Fibroblast of pulmonary artery (primary cell): ENCODE measurements around the gene SEC14L3.

Experiments
- DNase-seq: peaks from one replicate; pipeline ENCODE4 v3.0.0-alpha.2; 2010; ENCODE audit warnings: low read depth
- H3K4me3 ChIP-seq: replicated peaks from 2 replicates; pipeline ENCODE4 v1.5.1; 2011; ENCODE audit warnings: low read depth, mild to moderate bottlenecking, control low read depth, low read length, moderate library complexity
- TF ChIP-seq, protein P1 (sequence below): IDR thresholded peaks from 2 replicates; pipeline ENCODE4 v1.5.1; 2011; ENCODE audit warnings: mild to moderate bottlenecking, control low read depth, low read length, inconsistent platforms; ENCODE audit errors: missing control alignments

SEC14L3 gene

DNA sequence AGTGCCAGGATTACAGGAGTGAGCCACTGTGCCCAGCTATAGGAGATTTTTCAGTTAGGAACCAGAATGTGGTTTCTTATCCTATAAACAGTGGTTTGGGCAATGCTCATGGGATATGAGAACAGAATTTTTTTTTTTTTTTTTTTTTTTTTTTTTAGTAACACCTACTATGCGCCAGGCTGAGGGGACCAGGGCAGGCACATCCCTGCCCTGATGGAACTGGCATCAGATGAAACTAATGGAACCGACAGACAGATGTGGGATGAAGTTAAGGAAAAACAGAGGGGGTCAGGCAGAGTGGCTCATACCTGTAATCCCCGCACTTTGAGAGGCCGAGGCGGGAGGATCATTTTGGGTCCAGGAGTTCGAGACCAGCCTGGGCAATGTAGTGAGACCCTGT lies 28.8 kb upstream of the SEC14L3 start:
- DNase-seq: no peak
- no peak overlapping the region for H3K4me3 ChIP-seq
- TF ChIP-seq, protein P1, sequence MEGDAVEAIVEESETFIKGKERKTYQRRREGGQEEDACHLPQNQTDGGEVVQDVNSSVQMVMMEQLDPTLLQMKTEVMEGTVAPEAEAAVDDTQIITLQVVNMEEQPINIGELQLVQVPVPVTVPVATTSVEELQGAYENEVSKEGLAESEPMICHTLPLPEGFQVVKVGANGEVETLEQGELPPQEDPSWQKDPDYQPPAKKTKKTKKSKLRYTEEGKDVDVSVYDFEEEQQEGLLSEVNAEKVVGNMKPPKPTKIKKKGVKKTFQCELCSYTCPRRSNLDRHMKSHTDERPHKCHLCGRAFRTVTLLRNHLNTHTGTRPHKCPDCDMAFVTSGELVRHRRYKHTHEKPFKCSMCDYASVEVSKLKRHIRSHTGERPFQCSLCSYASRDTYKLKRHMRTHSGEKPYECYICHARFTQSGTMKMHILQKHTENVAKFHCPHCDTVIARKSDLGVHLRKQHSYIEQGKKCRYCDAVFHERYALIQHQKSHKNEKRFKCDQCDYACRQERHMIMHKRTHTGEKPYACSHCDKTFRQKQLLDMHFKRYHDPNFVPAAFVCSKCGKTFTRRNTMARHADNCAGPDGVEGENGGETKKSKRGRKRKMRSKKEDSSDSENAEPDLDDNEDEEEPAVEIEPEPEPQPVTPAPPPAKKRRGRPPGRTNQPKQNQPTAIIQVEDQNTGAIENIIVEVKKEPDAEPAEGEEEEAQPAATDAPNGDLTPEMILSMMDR: no peak

DNA sequence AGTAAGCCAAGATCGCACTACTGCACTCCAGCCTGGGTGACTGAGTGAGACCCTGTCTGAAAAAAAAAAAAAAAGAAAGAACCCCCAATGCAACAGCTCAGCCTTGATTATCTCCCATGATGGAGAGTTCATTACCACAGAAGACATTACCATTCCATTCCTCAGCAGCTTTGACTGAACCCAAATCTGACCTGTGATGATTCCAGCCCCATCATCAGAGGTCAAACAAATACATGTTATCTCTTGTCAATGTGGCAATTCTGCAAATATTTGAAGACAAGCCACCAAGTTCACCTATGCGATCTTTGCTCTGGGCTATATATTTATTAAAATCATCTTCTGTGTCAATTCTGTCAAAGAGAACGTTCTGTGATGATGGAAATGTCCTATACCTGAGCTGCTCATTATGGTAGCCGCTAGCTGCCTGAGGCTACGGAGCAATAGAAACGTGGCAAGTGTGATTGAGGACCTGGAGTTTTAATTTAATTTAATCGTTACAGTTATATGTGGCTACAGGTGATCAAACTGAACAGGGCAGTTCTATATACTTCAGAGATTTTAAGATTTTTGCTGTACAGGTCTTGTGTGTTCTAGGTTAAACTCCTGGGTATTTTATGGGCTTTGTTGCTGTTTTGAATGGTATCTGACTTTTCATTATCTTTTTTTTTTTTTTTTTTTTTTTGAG lies 25.8 kb upstream of the SEC14L3 start:
- H3K4me3 ChIP-seq: no peak overlapping the region
- TF ChIP-seq, protein P1: no peak
- DNase-seq: no peak

DNA sequence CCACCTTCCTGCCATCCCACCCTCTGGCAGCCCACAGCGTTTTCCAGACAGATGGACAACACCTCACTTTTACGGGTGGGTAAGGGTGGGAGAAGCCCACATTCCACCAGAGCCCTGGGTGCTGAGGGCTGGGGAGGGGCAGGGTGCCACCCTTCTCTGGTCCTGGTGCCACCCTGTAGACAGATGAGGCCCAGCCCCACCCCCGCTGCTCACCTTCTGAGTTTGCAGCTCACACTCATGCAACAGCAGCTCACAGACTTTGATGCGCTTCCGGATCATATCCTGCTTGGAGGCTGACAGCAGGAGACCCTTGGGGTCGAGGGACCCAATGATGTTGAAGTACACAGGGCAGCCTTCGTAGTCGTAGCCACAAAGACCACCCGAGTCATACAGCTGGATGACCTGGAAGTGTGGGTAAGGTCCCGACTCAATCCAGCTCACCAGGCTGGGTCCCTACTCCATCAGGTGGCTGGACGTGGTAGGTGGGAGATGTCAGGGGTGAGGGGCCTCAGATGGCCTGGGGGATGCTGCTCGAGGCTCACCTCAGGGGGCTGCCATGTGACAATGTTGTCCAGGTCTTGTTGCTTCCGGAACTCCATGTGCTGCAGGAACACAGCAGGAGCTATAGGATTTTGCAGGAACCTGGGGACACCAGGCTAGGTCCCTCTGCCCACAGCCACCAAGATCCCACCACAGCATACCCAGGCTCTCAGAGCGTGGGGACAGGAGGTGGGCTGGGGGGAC lies 23.4 kb upstream of the SEC14L3 start:
- TF ChIP-seq, protein P1: no peak
- no peak overlapping the region for H3K4me3 ChIP-seq
- DNase-seq: no peak

DNA sequence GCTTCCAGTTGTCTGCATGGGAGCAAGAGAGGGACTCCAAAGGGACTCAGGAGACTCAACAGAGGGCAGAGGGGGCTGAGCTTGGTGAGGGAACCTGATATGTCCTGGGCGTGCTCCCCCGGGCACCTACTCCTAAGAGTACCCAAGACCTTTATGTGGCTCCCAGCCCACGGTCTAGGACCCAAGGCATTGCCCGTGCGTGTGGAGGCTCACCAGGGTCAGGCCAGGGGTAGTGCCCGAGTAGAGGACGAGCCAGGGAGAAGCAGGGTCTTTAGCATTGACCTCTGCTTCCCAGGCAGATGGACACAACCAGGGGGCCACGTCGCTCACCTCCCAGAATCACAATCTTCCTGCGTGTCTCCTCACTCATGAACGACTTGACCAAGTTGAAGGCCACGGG lies 20.3 kb upstream of the SEC14L3 start:
- H3K4me3 ChIP-seq: no peak overlapping the region
- no peak for DNase-seq
- TF ChIP-seq, protein P1: no peak

DNA sequence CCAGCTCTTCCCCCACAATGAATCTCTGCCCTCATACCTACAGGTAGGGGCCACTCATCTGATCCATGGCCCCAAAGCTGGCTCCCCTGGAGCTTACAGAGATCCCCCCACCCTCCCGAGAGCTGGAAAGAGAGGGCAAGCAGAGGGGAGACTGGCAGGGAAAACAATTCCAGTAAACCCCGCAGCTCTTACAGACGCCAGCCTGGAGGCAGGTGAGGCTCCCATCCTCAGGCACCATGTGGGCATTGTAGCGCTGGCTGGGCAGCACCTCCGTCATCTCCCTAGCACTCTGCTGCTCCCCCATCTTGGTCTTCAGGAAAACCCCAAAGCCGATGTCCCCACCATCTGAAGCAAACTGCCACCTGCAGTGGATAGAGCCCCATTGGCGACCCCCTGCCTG lies 19.6 kb upstream of the SEC14L3 start:
- H3K4me3 ChIP-seq: no peak overlapping the region
- no peak for DNase-seq
- TF ChIP-seq, protein P1: no peak

DNA sequence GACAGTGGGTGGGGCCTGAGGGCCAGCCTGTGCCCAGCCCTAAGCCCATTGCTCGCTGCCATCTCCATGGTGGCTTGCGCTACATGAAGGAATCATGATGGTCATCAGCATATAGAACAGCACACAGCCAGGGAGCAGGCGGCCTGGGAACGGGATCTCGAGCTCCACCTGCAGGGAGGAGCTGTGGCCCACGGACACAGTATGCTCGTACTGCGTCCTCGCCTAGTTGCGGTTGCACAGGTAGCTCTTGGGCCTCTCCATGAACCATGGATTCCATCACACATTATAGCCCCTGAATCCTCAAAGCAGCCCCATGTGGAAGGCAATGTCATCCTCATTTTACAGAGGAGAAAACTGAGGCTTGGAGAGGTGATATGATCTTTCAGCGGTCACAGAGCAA lies 18.6 kb upstream of the SEC14L3 start:
- H3K4me3 ChIP-seq: no peak overlapping the region
- DNase-seq: no peak
- TF ChIP-seq, protein P1: no peak
